Measurements from ENCODE around the gene ARHGAP29. TPM values are rescaled to one million over a fixed set of nuclear protein-coding genes. Genes with fewer than 3 reads are reported as not detected.

Gene ARHGAP29
- total and polyA plus RNA-seq, 7 donors: 5.1 to 20.0 (median 11.8) TPM

GRCh38 chr1:94274561-94274960 is 37.2 kb upstream of the ARHGAP29 start:
- DNase-seq (no peak), ATAC-seq (no peak)
- WGBS, 3 donors: 58 to 62% (median 61%) methylated on average over 2 of the region's 2 CpGs
- Histone ChIP-seq H3K4me1 (no peaks in the 10 kb centered on the region), H3K27ac (no peak overlapping the region), H3K4me3 (no peak overlapping the region), H3K9me3 (no peaks in the 10 kb centered on the region), H3K36me3 (ENCODE audit: insufficient read depth in 1 of 2, low read depth in 1 of 2) (no peaks in the 10 kb centered on the region), H3K27me3 (ENCODE audit: insufficient read depth in 3 of 3, low read length in 2 of 3) (no peaks in the 10 kb centered on the region)
- no peak for TF ChIP-seq CTCF (IDR thresholded peaks at IDR 0.05)
- intact Hi-C loops (cut with DNase I): no loop called here

GRCh38 chr1:94273111-94273510 is 35.7 kb upstream of the ARHGAP29 start:
- Histone ChIP-seq H3K27me3 (ENCODE audit: insufficient read depth in 3 of 3, low read length in 2 of 3) (no peaks in the 10 kb centered on the region), H3K4me1 (no peaks in the 10 kb centered on the region), H3K4me3 (no peak overlapping the region), H3K27ac (no peak overlapping the region), H3K9me3 (no peaks in the 10 kb centered on the region), H3K36me3 (ENCODE audit: insufficient read depth in 1 of 2, low read depth in 1 of 2) (no peaks in the 10 kb centered on the region)
- DNase-seq (no peak), ATAC-seq (no peak)
- intact Hi-C loops (cut with DNase I): no loop called here
- 71 to 85% (median 85%) methylated on average over 4 of the region's 4 CpGs for WGBS, 3 donors
- no peak for TF ChIP-seq CTCF (IDR thresholded peaks at IDR 0.05)

- DNase-seq: no peak
Measured at GRCh38 chr1:94272388-94272787, 35.0 kb upstream of the ARHGAP29 start.

GRCh38 chr1:94271373-94271772 is 34.0 kb upstream of the ARHGAP29 start:
- no peak for DNase-seq
- no peak overlapping the region for H3K27ac ChIP-seq
- 89 to 95% (median 91%) methylated on average over 2 of the region's 2 CpGs for WGBS, 3 donors
- H3K4me3 ChIP-seq: no peak overlapping the region
- no peak for ATAC-seq
- no peak for TF ChIP-seq CTCF (IDR thresholded peaks at IDR 0.05)
- no peaks in the 10 kb centered on the region for H3K4me1 ChIP-seq
- H3K36me3 ChIP-seq (ENCODE audit: insufficient read depth in 1 of 2, low read depth in 1 of 2): no peaks in the 10 kb centered on the region
- no peaks in the 10 kb centered on the region for H3K9me3 ChIP-seq
- intact Hi-C loops (cut with DNase I): no loop called here
- no peaks in the 10 kb centered on the region for H3K27me3 ChIP-seq (ENCODE audit: insufficient read depth in 3 of 3, low read length in 2 of 3)

More at GRCh38 chr1:94272388-94272787, 35.0 kb upstream of the ARHGAP29 start:
- intact Hi-C loops (cut with DNase I): no loop called here
- Histone ChIP-seq H3K27me3 (ENCODE audit: insufficient read depth in 3 of 3, low read length in 2 of 3) (no peaks in the 10 kb centered on the region), H3K36me3 (ENCODE audit: insufficient read depth in 1 of 2, low read depth in 1 of 2) (no peaks in the 10 kb centered on the region), H3K27ac (no peak overlapping the region), H3K9me3 (no peaks in the 10 kb centered on the region), H3K4me1 (no peaks in the 10 kb centered on the region), H3K4me3 (no peak overlapping the region)
- WGBS, 3 donors: 85 to 93% (median 87%) methylated on average over 1 of the region's 1 CpG
- no peak for TF ChIP-seq CTCF (IDR thresholded peaks at IDR 0.05)
- ATAC-seq: no peak

GRCh38 chr1:94270801-94271203 is 33.4 kb upstream of the ARHGAP29 start:
- H3K36me3 ChIP-seq (ENCODE audit: insufficient read depth in 1 of 2, low read depth in 1 of 2): no peaks in the 10 kb centered on the region
- WGBS, 3 donors: 91 to 94% (median 92%) methylated on average over 2 of the region's 2 CpGs
- no peaks in the 10 kb centered on the region for H3K9me3 ChIP-seq
- TF ChIP-seq CTCF (IDR thresholded peaks at IDR 0.05): no peak
- H3K27ac ChIP-seq: no peak overlapping the region
- H3K4me1 ChIP-seq: peaks cover 1% of the 10 kb centered on the region
- H3K27me3 ChIP-seq (ENCODE audit: insufficient read depth in 3 of 3, low read length in 2 of 3): no peaks in the 10 kb centered on the region
- intact Hi-C loops (cut with DNase I): no loop called here
- no peak for DNase-seq
- no peak for ATAC-seq
- no peak overlapping the region for H3K4me3 ChIP-seq
